ENCODE measurements around the gene ZNF519. TPM values are rescaled to one million over a fixed set of nuclear protein-coding genes. Genes with fewer than 3 reads are reported as not detected.
"Not testable (repeated sequence)": the region's sequence is repeated elsewhere in the genome, so short reads cannot be mapped to it uniquely, and the experiment has no call there.

ZNF519 gene
- total RNA-seq, 1 experiment from 2014 or later, result 26.2 TPM

- not testable (repeated sequence) for H3K9me3 ChIP-seq (replicated peaks)
Measured at GRCh38 chr18:14131696-14132270, 452 bp downstream of the ZNF519 start.

GRCh38 chr18:14130804-14131203 lies 1.4 kb downstream of the ZNF519 start:
- not testable (repeated sequence) for H3K36me3 ChIP-seq; H3K27ac ChIP-seq; H3K4me1 ChIP-seq; H3K27me3 ChIP-seq; H3K9me3 ChIP-seq (replicated peaks)
- peak overlapping the region; percentile 77 for H3K4me3 ChIP-seq
- DNase-seq, result peak; percentile 24 to 48

More at GRCh38 chr18:14131696-14132270, 452 bp downstream of the ZNF519 start:
- not testable (repeated sequence) for H3K27me3 ChIP-seq, DNase-seq, H3K4me1 ChIP-seq, H3K36me3 ChIP-seq
- Histone ChIP-seq H3K4me3 (peak overlapping the region; percentile 77), H3K27ac (peak overlapping the region; percentile 46; the same call in 1 of the 2 replicates)

GRCh38 chr18:14124689-14125088 lies 7.5 kb downstream of the ZNF519 start:
- Histone ChIP-seq H3K27me3 (no peaks in the 10 kb centered on the region), H3K27ac (no peak overlapping the region), H3K9me3 (replicated peaks) (no peaks in the 10 kb centered on the region), H3K4me3 (no peak overlapping the region), H3K36me3 (peaks cover 6% of the 10 kb centered on the region; the same call in 1 of the 2 replicates), H3K4me1 (no peaks in the 10 kb centered on the region)
- no peak for DNase-seq

GRCh38 chr18:14122097-14122496 lies 10.1 kb downstream of the ZNF519 start:
- no peak for DNase-seq
- Histone ChIP-seq H3K4me1 (no peaks in the 10 kb centered on the region), H3K9me3 (replicated peaks) (no peaks in the 10 kb centered on the region), H3K27ac (no peak overlapping the region), H3K4me3 (no peak overlapping the region), H3K27me3 (no peaks in the 10 kb centered on the region), H3K36me3 (peaks cover 6% of the 10 kb centered on the region; the same call in 1 of the 2 replicates)

- no peak for DNase-seq
- Histone ChIP-seq H3K27me3 (no peaks in the 10 kb centered on the region), H3K9me3 (replicated peaks) (no peaks in the 10 kb centered on the region), H3K27ac (no peak overlapping the region), H3K4me3 (no peak overlapping the region), H3K4me1 (no peaks in the 10 kb centered on the region), H3K36me3 (peaks cover 6% of the 10 kb centered on the region; the same call in 1 of the 2 replicates)
Measured at GRCh38 chr18:14120926-14121325, 11.3 kb downstream of the ZNF519 start.

GRCh38 chr18:14117606-14118005 lies 14.6 kb downstream of the ZNF519 start:
- no peaks in the 10 kb centered on the region for H3K9me3 ChIP-seq (replicated peaks)
- no peaks in the 10 kb centered on the region for H3K27me3 ChIP-seq
- H3K36me3 ChIP-seq, result peaks cover 6% of the 10 kb centered on the region; the same call in 1 of the 2 replicates
- no peak overlapping the region for H3K27ac ChIP-seq
- no peak overlapping the region for H3K4me3 ChIP-seq
- no peak for DNase-seq
- no peaks in the 10 kb centered on the region for H3K4me1 ChIP-seq

- H3K27ac ChIP-seq, result no peak overlapping the region
- no peaks in the 10 kb centered on the region; the same call in 1 of the 2 replicates for H3K36me3 ChIP-seq
- no peak overlapping the region for H3K4me3 ChIP-seq
- H3K4me1 ChIP-seq, result no peaks in the 10 kb centered on the region
- no peaks in the 10 kb centered on the region; the same call in 1 of the 2 replicates for H3K9me3 ChIP-seq (replicated peaks)
- DNase-seq, result no peak
- no peaks in the 10 kb centered on the region for H3K27me3 ChIP-seq
Measured at GRCh38 chr18:14106906-14107305, 25.3 kb downstream of the ZNF519 start.

GRCh38 chr18:14104906-14105748 lies 27.1 kb downstream of the ZNF519 start:
- no peak overlapping the region for H3K4me3 ChIP-seq
- no peaks in the 10 kb centered on the region; the same call in 1 of the 2 replicates for H3K36me3 ChIP-seq
- no peaks in the 10 kb centered on the region for H3K27me3 ChIP-seq
- no peak for DNase-seq
- no peaks in the 10 kb centered on the region for H3K4me1 ChIP-seq
- H3K27ac ChIP-seq, result no peak overlapping the region
- no peaks in the 10 kb centered on the region; the same call in 1 of the 2 replicates for H3K9me3 ChIP-seq (replicated peaks)

GRCh38 chr18:14104201-14104600 lies 28.0 kb downstream of the ZNF519 start:
- no peaks in the 10 kb centered on the region for H3K4me1 ChIP-seq
- no peak overlapping the region for H3K4me3 ChIP-seq
- no peaks in the 10 kb centered on the region for H3K9me3 ChIP-seq (replicated peaks)
- H3K27me3 ChIP-seq, result no peaks in the 10 kb centered on the region
- no peak overlapping the region for H3K27ac ChIP-seq
- DNase-seq, result no peak
- H3K36me3 ChIP-seq, result no peaks in the 10 kb centered on the region; the same call in 1 of the 2 replicates

- no peaks in the 10 kb centered on the region for H3K4me1 ChIP-seq
- H3K36me3 ChIP-seq, result no peaks in the 10 kb centered on the region; the same call in 1 of the 2 replicates
- DNase-seq, result no peak
- H3K27ac ChIP-seq, result no peak overlapping the region
- no peaks in the 10 kb centered on the region for H3K27me3 ChIP-seq
- H3K9me3 ChIP-seq (replicated peaks), result no peaks in the 10 kb centered on the region
- no peak overlapping the region for H3K4me3 ChIP-seq
Measured at GRCh38 chr18:14100503-14101286, 31.5 kb downstream of the ZNF519 start.

GRCh38 chr18:14098428-14098827 lies 33.8 kb downstream of the ZNF519 start:
- Histone ChIP-seq H3K27me3 (no peaks in the 10 kb centered on the region), H3K4me1 (no peaks in the 10 kb centered on the region), H3K27ac (no peak overlapping the region), H3K36me3 (no peaks in the 10 kb centered on the region), H3K4me3 (no peak overlapping the region), H3K9me3 (replicated peaks) (no peaks in the 10 kb centered on the region)
- DNase-seq, result peak in 1 of 2 experiments; percentile 2

GRCh38 chr18:14097761-14098160 lies 34.5 kb downstream of the ZNF519 start:
- no peaks in the 10 kb centered on the region for H3K27me3 ChIP-seq
- H3K27ac ChIP-seq, result no peak overlapping the region
- no peaks in the 10 kb centered on the region for H3K36me3 ChIP-seq
- no peak for DNase-seq
- H3K9me3 ChIP-seq (replicated peaks), result no peaks in the 10 kb centered on the region
- H3K4me3 ChIP-seq, result no peak overlapping the region
- H3K4me1 ChIP-seq, result no peaks in the 10 kb centered on the region

- H3K9me3 ChIP-seq (replicated peaks), result no peaks in the 10 kb centered on the region
- no peak overlapping the region for H3K27ac ChIP-seq
- H3K36me3 ChIP-seq, result no peaks in the 10 kb centered on the region
- H3K4me1 ChIP-seq, result no peaks in the 10 kb centered on the region
- DNase-seq, result peak in 1 of 2 experiments; percentile 5
- H3K27me3 ChIP-seq, result no peaks in the 10 kb centered on the region
- no peak overlapping the region for H3K4me3 ChIP-seq
Measured at GRCh38 chr18:14093307-14093915, 38.8 kb downstream of the ZNF519 start.

GRCh38 chr18:14092625-14093306 lies 39.5 kb downstream of the ZNF519 start:
- Histone ChIP-seq H3K4me1 (no peaks in the 10 kb centered on the region), H3K27me3 (no peaks in the 10 kb centered on the region), H3K4me3 (no peak overlapping the region), H3K27ac (no peak overlapping the region), H3K36me3 (no peaks in the 10 kb centered on the region), H3K9me3 (replicated peaks) (no peaks in the 10 kb centered on the region)
- DNase-seq, result no peak
